Measurements from ENCODE around the gene TRPM5. TPM values are rescaled to one million over a fixed set of nuclear protein-coding genes. Genes with fewer than 3 reads are reported as not detected.

The TRPM5 gene
- total RNA-seq, 1 experiment from 2014 or later: not detected

GRCh38 chr11:2464451-2465165 is 20.3 kb upstream of the TRPM5 start:
- intact Hi-C loops (cut with micrococcal nuclease; ENCODE audit: unreplicated experiment): no loop called here
- H3K36me3 ChIP-seq (ENCODE audit: insufficient read depth, low read length, poor library complexity, severe bottlenecking): no peaks in the 10 kb centered on the region
- CTCF ChIA-PET: no interaction called here
- TF ChIP-seq EZH2 (IDR thresholded peaks at IDR 0.05; ENCODE audit: borderline replicate concordance, low read depth, low read length, poor library complexity, severe bottlenecking) (no peak), CTCF (conservative IDR thresholded peaks at IDR 0.05; ENCODE audit: low read depth, low read length) (no peak)
- no peaks in the 10 kb centered on the region for H3K4me1 ChIP-seq (ENCODE audit: insufficient read depth, low read length, poor library complexity, severe bottlenecking)
- POLR2A ChIA-PET (ENCODE audit: low non-redundant PET): no interaction called here
- no peaks in the 10 kb centered on the region for H3K9me3 ChIP-seq (ENCODE audit: low read depth, low read length, poor library complexity, severe bottlenecking)
- DNase-seq (ENCODE audit: low spot score): no peak
- H3K27me3 ChIP-seq (replicated peaks; ENCODE audit: insufficient read depth, low read depth, low read length, poor library complexity): no peaks in the 10 kb centered on the region
- BruUV-seq (replicated peaks): no TSS peak
- H3K27ac ChIP-seq (ENCODE audit: low read depth, low read length, poor library complexity, severe bottlenecking): no peak overlapping the region
- H3K4me3 ChIP-seq (ENCODE audit: low read depth, low read length, poor library complexity, severe bottlenecking): no peak overlapping the region

GRCh38 chr11:2463766-2464277 is 19.5 kb upstream of the TRPM5 start:
- intact Hi-C loops (cut with micrococcal nuclease; ENCODE audit: unreplicated experiment): no loop called here
- no peak for DNase-seq (ENCODE audit: low spot score)
- H3K4me1 ChIP-seq (ENCODE audit: insufficient read depth, low read length, poor library complexity, severe bottlenecking): no peaks in the 10 kb centered on the region
- no peak overlapping the region for H3K4me3 ChIP-seq (ENCODE audit: low read depth, low read length, poor library complexity, severe bottlenecking)
- ChIA-PET CTCF (no interaction called here), POLR2A (ENCODE audit: low non-redundant PET) (no interaction called here)
- no peak overlapping the region for H3K27ac ChIP-seq (ENCODE audit: low read depth, low read length, poor library complexity, severe bottlenecking)
- no peak for TF ChIP-seq CTCF (conservative IDR thresholded peaks at IDR 0.05; ENCODE audit: low read depth, low read length)
- no peak for TF ChIP-seq EZH2 (IDR thresholded peaks at IDR 0.05; ENCODE audit: borderline replicate concordance, low read depth, low read length, poor library complexity, severe bottlenecking)
- no TSS peak for BruUV-seq (replicated peaks)
- no peaks in the 10 kb centered on the region for H3K27me3 ChIP-seq (replicated peaks; ENCODE audit: insufficient read depth, low read depth, low read length, poor library complexity)
- H3K36me3 ChIP-seq (ENCODE audit: insufficient read depth, low read length, poor library complexity, severe bottlenecking): no peaks in the 10 kb centered on the region
- no peaks in the 10 kb centered on the region for H3K9me3 ChIP-seq (ENCODE audit: low read depth, low read length, poor library complexity, severe bottlenecking)

- CTCF ChIA-PET: no interaction called here
Measured at GRCh38 chr11:2462986-2463765, 18.9 kb upstream of the TRPM5 start.

More at GRCh38 chr11:2462986-2463765, 18.9 kb upstream of the TRPM5 start:
- POLR2A ChIA-PET (ENCODE audit: low non-redundant PET): no interaction called here
- no peak for TF ChIP-seq EZH2 (IDR thresholded peaks at IDR 0.05; ENCODE audit: borderline replicate concordance, low read depth, low read length, poor library complexity, severe bottlenecking)
- TF ChIP-seq CTCF (conservative IDR thresholded peaks at IDR 0.05; ENCODE audit: low read depth, low read length): no peak
- no peak overlapping the region for H3K27ac ChIP-seq (ENCODE audit: low read depth, low read length, poor library complexity, severe bottlenecking)
- H3K4me1 ChIP-seq (ENCODE audit: insufficient read depth, low read length, poor library complexity, severe bottlenecking): no peaks in the 10 kb centered on the region
- H3K27me3 ChIP-seq (replicated peaks; ENCODE audit: insufficient read depth, low read depth, low read length, poor library complexity): no peaks in the 10 kb centered on the region
- H3K36me3 ChIP-seq (ENCODE audit: insufficient read depth, low read length, poor library complexity, severe bottlenecking): no peaks in the 10 kb centered on the region
- no peaks in the 10 kb centered on the region for H3K9me3 ChIP-seq (ENCODE audit: low read depth, low read length, poor library complexity, severe bottlenecking)
- no TSS peak for BruUV-seq (replicated peaks)
- no peak overlapping the region for H3K4me3 ChIP-seq (ENCODE audit: low read depth, low read length, poor library complexity, severe bottlenecking)
- intact Hi-C loops (cut with micrococcal nuclease; ENCODE audit: unreplicated experiment): no loop called here
- DNase-seq (ENCODE audit: low spot score): no peak
